ENCODE data around the gene BOLL. TPM values are rescaled to one million over a fixed set of nuclear protein-coding genes. Genes with fewer than 3 reads are reported as not detected.

BOLL gene
- polyA plus RNA-seq, 2 of the 4 experiments (the other 2 are of a cell fraction) = not detected

DNA sequence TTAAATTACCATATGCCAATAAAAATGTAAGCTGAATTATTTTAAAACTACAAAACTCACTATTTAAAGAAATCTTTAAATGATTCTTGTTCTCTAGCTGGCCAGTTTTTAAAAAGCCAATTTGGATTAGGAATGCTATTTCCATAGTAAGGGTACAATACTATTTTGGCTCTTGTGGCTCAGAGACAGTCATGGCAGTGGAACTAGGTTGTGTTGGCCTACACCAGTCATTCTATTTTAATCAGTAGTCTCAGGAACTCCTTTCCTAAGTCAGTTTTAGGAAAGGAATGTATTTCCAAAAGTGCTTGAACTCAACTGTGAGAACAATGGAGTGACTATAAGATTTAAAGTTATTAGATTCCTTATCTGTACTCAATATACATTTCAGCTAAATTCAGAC is 5.9 kb downstream of the BOLL start:
- ChIA-PET POLR2A (interaction anchor here (2.3 kb wide), 1 partner anchor 280 kb away, joined by 7 read pairs; the partner anchor contains the start of genes HSPD1 and HSPE1), CTCF (interaction anchor here (1.3 to 3.0 kb wide), 4 partner anchors 9 to 518 kb away, joined by 3 to 15 read pairs (median 7); partner anchors contain the start of gene MARS2)
- Histone ChIP-seq H3K27ac (no peak overlapping the region), H3K4me3 (no peak overlapping the region), H3K4me2 (no peak overlapping the region), H3K4me1 (no peaks in the 10 kb centered on the region), H3K9me3 (no peaks in the 10 kb centered on the region)
- no peak for DNase-seq (ENCODE audit: low read depth in 1 of 2, low spot score in 1 of 2)
- FAIRE-seq = no peak
- TF ChIP-seq MAZ (IDR thresholded peaks at IDR 0.05; ENCODE audit: borderline replicate concordance, low read depth, low read length) = no peak
- no peak for TF ChIP-seq POLR2A (IDR thresholded peaks at IDR 0.05; ENCODE audit: low read length)
- TF ChIP-seq E2F6 (IDR thresholded peaks at IDR 0.05; ENCODE audit: borderline replicate concordance, low read depth) = no peak
- TF ChIP-seq RNF2 (IDR thresholded peaks at IDR 0.05; ENCODE audit: borderline replicate concordance, low read depth) = no peak
- TF ChIP-seq CBX8 (IDR thresholded peaks at IDR 0.05) = no peak
- TF ChIP-seq BHLHE40 (IDR thresholded peaks at IDR 0.05; ENCODE audit: low read depth, low read length) = no peak
- no peak for TF ChIP-seq FOXS1 (CRISPR knock-in tag; IDR thresholded peaks at IDR 0.05)
- TF ChIP-seq REST (IDR thresholded peaks at IDR 0.05) = no peak
- TF ChIP-seq RCOR1 (IDR thresholded peaks at IDR 0.05; ENCODE audit: low read depth, low read length) = no peak
- no peak for TF ChIP-seq SMC3 (IDR thresholded peaks at IDR 0.05)
- TF ChIP-seq CBX2 (IDR thresholded peaks at IDR 0.05; ENCODE audit: borderline replicate concordance, low read depth) = no peak
- TF ChIP-seq, protein P1, sequence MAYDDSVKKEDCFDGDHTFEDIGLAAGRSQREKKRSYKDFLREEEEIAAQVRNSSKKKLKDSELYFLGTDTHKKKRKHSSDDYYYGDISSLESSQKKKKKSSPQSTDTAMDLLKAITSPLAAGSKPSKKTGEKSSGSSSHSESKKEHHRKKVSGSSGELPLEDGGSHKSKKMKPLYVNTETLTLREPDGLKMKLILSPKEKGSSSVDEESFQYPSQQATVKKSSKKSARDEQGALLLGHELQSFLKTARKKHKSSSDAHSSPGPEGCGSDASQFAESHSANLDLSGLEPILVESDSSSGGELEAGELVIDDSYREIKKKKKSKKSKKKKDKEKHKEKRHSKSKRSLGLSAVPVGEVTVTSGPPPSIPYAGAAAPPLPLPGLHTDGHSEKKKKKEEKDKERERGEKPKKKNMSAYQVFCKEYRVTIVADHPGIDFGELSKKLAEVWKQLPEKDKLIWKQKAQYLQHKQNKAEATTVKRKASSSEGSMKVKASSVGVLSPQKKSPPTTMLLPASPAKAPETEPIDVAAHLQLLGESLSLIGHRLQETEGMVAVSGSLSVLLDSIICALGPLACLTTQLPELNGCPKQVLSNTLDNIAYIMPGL (CRISPR knock-in tag; IDR thresholded peaks at IDR 0.05; ENCODE audit: borderline replicate concordance) = no peak
- TF ChIP-seq JUN (IDR thresholded peaks at IDR 0.05) = no peak
- TF ChIP-seq KDM1A (IDR thresholded peaks at IDR 0.05; ENCODE audit: low read depth) = no peak
- TF ChIP-seq RFX5 (IDR thresholded peaks at IDR 0.05) = no peak
- ATAC-seq = no peak

DNA sequence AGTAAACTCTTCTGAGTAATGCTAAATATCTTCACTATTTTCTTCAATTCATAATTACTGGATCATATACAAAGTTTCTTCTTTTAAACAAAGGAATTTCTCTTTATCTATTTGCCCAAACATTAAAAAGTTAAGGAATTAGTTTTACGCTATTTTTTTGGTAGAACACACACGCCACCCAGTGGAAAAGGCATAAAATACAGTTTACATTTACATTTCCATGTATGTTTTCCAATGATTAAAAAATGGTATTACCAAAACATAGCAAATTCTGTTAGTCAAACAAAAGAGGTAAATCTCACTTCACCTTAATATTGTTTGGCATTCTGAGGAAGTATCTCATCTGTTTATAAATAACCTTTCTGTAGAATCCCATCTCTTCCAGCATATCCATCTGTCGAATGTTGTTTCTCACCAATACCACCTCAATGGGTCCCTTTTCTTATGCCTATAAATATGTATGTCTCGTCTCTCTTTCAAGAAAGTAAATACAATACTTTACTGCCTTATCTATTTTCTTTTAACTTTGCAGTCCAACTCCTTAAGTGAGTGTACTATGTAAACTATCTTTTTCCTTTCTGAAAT is 7.2 kb downstream of the BOLL start:
- CTCF ChIA-PET = interaction anchor here (0.8 to 2.3 kb wide), 3 partner anchors 31 to 519 kb away, joined by 3 to 15 read pairs (median 3); no protein-coding TSS in a partner anchor
- TF ChIP-seq KDM1A (IDR thresholded peaks at IDR 0.05; ENCODE audit: low read depth) = no peak
- TF ChIP-seq MAFK (IDR thresholded peaks at IDR 0.05; ENCODE audit: partially characterized antibody) = no peak
- TF ChIP-seq HDAC2 (IDR thresholded peaks at IDR 0.05) = no peak
- TF ChIP-seq NPAS2 (CRISPR knock-in tag; IDR thresholded peaks at IDR 0.05; ENCODE audit: borderline replicate concordance) = no peak
- TF ChIP-seq CHD4 (IDR thresholded peaks at IDR 0.05; ENCODE audit: borderline replicate concordance) = no peak
- TF ChIP-seq HOXB5 (CRISPR knock-in tag; IDR thresholded peaks at IDR 0.05) = no peak
- peak; percentile 89 for TF ChIP-seq CTCF (IDR thresholded peaks at IDR 0.05)
- TF ChIP-seq SMC3 (IDR thresholded peaks at IDR 0.05) = peak; percentile 84
- no peak for TF ChIP-seq SREBF2 (IDR thresholded peaks at IDR 0.05)
- peak; percentile 87 to 94 for TF ChIP-seq RAD21 (conservative IDR thresholded peaks at IDR 0.05 in 1 of 2, IDR thresholded peaks at IDR 0.05 in 1 of 2)

More for the DNA sequence above, 7.2 kb downstream of the BOLL start:
- FAIRE-seq (peak; percentile 76), ATAC-seq (no peak), DNase-seq (ENCODE audit: low read depth in 1 of 2, low spot score in 1 of 2) (peak; percentile 4 to 38)
- no peak overlapping the region for H3K27ac ChIP-seq
- H3K9me3 ChIP-seq = no peaks in the 10 kb centered on the region
- H3K4me3 ChIP-seq = no peak overlapping the region
- H3K4me1 ChIP-seq = no peaks in the 10 kb centered on the region
- POLR2A ChIA-PET = interaction anchor here (0.8 kb wide), 1 partner anchor 262 kb away, joined by 3 read pairs; no protein-coding TSS in a partner anchor
- no peak overlapping the region for H3K4me2 ChIP-seq
- WGBS (ENCODE audit: missing lambda C conversion rate) = 23% methylated on average over 4 of the region's 4 CpGs

All from A549 (cell line).